ENCODE results near the gene TTC21A.

TTC21A gene

DNA sequence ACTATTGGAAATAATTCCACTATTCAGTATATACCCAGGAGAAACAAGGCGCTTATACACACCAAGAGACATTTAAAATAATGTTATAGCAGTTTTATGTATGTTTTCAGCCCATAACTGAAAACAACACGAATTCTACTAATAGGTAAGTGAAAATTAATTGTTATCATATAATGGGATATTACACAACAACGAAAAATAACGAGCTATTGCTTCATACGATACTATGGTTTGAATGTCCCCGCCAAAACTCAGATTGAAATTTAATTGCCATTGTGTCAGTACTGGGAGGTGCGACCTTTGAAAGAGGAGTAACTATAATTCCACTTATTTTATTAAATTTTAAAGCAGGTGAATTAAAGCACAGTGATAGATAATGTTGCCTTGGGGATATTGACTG, 49.9 kb downstream of the TTC21A start:
- TF ChIP-seq, protein P1, sequence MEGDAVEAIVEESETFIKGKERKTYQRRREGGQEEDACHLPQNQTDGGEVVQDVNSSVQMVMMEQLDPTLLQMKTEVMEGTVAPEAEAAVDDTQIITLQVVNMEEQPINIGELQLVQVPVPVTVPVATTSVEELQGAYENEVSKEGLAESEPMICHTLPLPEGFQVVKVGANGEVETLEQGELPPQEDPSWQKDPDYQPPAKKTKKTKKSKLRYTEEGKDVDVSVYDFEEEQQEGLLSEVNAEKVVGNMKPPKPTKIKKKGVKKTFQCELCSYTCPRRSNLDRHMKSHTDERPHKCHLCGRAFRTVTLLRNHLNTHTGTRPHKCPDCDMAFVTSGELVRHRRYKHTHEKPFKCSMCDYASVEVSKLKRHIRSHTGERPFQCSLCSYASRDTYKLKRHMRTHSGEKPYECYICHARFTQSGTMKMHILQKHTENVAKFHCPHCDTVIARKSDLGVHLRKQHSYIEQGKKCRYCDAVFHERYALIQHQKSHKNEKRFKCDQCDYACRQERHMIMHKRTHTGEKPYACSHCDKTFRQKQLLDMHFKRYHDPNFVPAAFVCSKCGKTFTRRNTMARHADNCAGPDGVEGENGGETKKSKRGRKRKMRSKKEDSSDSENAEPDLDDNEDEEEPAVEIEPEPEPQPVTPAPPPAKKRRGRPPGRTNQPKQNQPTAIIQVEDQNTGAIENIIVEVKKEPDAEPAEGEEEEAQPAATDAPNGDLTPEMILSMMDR (IDR thresholded peaks at IDR 0.05; ENCODE audit: low read depth, low read length, missing control alignments): no peak
- no peak for DNase-seq (ENCODE audit: low read depth)
- H3K4me3 ChIP-seq (ENCODE audit: low read depth, low read length): no peak overlapping the region
- in situ Hi-C loops (cut with HindIII; ENCODE audit: low sequenced_read_pairs): no loop called here

DNA sequence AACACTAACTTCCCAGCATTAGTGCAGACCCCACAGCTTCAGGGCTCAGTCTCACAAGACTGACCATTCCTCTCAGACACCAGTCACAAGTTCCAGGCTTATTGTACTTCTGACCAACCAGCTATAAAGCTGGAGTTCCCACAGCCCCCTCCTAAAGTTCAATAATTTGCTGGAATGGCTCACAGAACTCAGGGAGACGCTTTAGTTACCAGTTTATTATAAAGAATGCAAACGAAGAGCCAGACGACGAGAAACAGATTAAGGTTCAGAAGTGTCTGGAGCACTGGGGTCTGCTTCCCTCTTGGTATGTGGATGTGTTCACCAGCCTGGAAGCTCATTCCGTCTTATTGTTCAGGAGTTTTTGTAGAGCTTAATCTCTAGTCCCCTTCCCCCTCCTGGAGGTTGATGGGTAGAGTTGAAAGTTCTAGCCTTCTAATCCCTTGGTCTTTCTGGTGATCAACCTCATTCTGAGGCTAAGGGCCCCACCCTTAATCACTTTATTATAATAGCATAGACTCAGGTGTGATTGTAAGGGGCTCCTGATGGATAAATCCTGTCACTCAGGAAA, 50.8 kb downstream of the TTC21A start:
- no peak for DNase-seq (ENCODE audit: low read depth)
- no peak overlapping the region for H3K4me3 ChIP-seq (ENCODE audit: low read depth, low read length)
- in situ Hi-C loops (cut with HindIII; ENCODE audit: low sequenced_read_pairs): no loop called here
- TF ChIP-seq, protein P1 (IDR thresholded peaks at IDR 0.05; ENCODE audit: low read depth, low read length, missing control alignments): no peak

DNA sequence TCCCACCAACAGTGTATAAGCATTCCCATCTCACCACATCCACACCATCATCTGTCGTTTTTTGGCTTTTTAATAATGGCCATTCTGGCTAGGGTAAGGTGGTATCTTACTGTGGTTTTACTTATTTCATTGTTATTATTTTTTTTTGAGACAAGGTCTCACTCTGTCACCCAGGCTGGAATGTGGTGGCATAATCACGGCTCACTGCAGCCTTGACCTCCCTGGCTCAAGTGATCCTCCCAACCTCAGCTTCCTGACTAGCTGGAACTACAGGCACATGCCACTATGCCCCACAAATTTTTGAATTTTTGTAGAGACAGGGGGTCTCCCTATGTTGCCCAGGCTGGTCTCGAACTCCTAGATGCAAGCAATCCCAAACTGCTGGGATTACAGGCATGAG, 56.9 kb downstream of the TTC21A start:
- TF ChIP-seq, protein P1 (IDR thresholded peaks at IDR 0.05; ENCODE audit: low read depth, low read length, missing control alignments): no peak
- in situ Hi-C loops (cut with HindIII; ENCODE audit: low sequenced_read_pairs): no loop called here
- no peak overlapping the region for H3K4me3 ChIP-seq (ENCODE audit: low read depth, low read length)
- no peak for DNase-seq (ENCODE audit: low read depth)

DNA sequence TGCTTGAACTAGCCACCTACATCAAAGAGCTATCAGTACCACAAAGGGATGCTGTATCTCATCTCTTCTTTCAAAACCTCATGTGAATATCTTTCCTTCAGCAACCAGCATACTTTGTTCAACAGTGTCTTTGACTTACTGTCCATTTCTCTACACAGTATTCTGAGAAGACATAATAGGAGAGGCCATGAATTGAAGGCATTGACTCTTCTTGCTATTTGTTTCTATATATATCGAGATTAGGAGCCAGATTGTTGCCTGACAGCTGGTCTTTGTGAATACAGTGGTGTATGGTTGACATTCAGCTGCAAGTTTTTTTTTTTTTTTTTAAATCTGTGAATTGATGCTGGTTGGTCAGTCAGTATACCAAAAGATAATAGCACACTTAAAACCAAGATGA, 58.0 kb downstream of the TTC21A start:
- no peak overlapping the region for H3K4me3 ChIP-seq (ENCODE audit: low read depth, low read length)
- in situ Hi-C loops (cut with HindIII; ENCODE audit: low sequenced_read_pairs): loop anchor here (5.0 kb wide), 1 partner anchor 98 kb away; no protein-coding TSS in a partner anchor
- TF ChIP-seq, protein P1 (IDR thresholded peaks at IDR 0.05; ENCODE audit: low read depth, low read length, missing control alignments): no peak
- DNase-seq (ENCODE audit: low read depth): no peak

DNA sequence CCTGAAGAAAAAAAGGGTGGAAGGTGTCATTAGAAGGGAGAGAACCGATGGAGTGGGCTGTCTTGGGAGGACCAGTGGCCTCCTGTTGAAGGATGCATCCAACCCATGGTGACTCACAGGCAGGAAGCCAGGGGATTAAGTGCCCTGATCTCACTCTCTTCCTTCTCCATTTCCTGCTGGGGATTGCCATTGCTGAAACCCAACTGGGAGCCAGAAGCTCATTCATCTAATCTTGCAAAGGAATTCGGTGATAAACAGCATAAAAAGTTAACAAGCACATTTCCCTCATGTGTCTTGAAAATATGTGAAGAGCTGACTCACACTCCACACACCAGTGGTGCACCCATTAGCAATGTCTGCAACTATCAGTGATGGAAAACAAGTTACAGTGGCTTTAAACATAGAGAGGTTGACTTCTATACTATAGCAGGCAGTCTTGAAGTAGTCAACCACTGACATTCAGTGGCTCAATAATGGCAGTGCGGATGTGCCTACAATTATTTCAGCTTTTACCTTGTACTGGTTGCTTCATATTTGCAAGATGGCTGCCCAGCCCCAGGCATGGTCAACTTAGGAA, 58.7 kb downstream of the TTC21A start:
- no peak for DNase-seq (ENCODE audit: low read depth)
- TF ChIP-seq, protein P1 (IDR thresholded peaks at IDR 0.05; ENCODE audit: low read depth, low read length, missing control alignments): no peak
- no peak overlapping the region for H3K4me3 ChIP-seq (ENCODE audit: low read depth, low read length)
- in situ Hi-C loops (cut with HindIII; ENCODE audit: low sequenced_read_pairs): loop anchor here (5.0 kb wide), 1 partner anchor 99 kb away; no protein-coding TSS in a partner anchor

DNA sequence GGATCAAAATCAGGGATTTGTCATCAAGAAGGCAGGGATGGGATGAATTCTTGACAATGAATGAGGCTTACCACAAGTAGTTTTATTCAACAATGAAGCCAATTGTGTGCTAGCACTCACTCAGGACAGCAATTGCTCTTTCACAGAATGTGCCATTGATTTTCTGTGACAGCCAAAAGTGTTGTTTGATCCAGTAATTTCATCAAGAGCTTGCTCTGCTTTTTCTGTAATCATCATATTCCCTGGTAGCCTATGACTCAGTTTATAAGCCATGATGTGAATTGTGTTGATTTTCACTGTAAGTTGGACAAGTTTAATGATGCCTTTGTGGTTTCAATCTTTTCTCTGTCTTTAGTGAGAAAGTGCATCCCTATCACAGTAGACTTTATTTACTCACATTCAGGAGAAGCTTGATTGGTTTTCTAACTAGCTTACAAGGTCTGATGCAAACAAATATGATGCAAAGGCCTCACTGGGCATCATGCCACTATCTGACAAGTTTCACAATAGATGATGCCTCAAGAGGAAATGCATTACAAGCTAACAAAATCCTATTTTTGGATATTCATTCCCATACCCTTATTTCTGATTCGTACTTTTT, 59.6 kb downstream of the TTC21A start:
- TF ChIP-seq, protein P1 (IDR thresholded peaks at IDR 0.05; ENCODE audit: low read depth, low read length, missing control alignments): no peak
- no peak overlapping the region for H3K4me3 ChIP-seq (ENCODE audit: low read depth, low read length)
- in situ Hi-C loops (cut with HindIII; ENCODE audit: low sequenced_read_pairs): loop anchor here (5.0 kb wide), 1 partner anchor 100 kb away; no protein-coding TSS in a partner anchor
- DNase-seq (ENCODE audit: low read depth): no peak

Data from astrocyte of the cerebellum (primary cell).